Activated T-cell treated with anti-CD3 and anti-CD28 coated beads, Interleukin-2, amount 50 U/mL, for 72 hours (primary cell): ENCODE results near the gene TBL1X. TPM values are rescaled to one million over a fixed set of nuclear protein-coding genes. Genes with fewer than 3 reads are reported as not detected.

Source experiments
- ATAC-seq, 2 donors: fragments of 150-1000 bp; cut with Tn5 transposase; replicated peaks in 1 of 2; 2 replicates each; pipeline ENCODE4 v1.10.0; 2021; ENCODE audit warnings: moderate library complexity in 2 of 2, mild to moderate bottlenecking in 1 of 2
- DNase-seq, 2 donors: peaks; one replicate each; pipeline ENCODE4 v3.0.0; 2021 to 2022; ENCODE audit warnings: mixed read lengths in 1 of 2
- H3K27ac Mint-ChIP-seq: one replicate; pipeline ENCODE4 v1.8.0; 2022; ENCODE audit warnings: mild to moderate bottlenecking, moderate library complexity, mixed read lengths
- H3K27me3 Mint-ChIP-seq: one replicate; pipeline ENCODE4 v1.8.0; 2022; ENCODE audit warnings: low read depth, mixed read lengths
- H3K36me3 Mint-ChIP-seq, 2 donors: one replicate each; pipeline ENCODE4 v1.8.0; 2022; ENCODE audit warnings: mixed read lengths in 2 of 2, mild to moderate bottlenecking in 1 of 2; ENCODE audit not compliant: insufficient read depth in 2 of 2
- H3K4me1 Mint-ChIP-seq: one replicate; pipeline ENCODE4 v1.8.0; 2022; ENCODE audit warnings: low read depth, mixed read lengths
- H3K4me3 Mint-ChIP-seq, 2 donors: one replicate each; pipeline ENCODE4 v1.8.0; 2022; ENCODE audit warnings: mild to moderate bottlenecking in 2 of 2, mixed read lengths in 2 of 2, moderate library complexity in 2 of 2
- H3K9me3 Mint-ChIP-seq, 2 donors: one replicate each; pipeline ENCODE4 v1.8.0; 2022; ENCODE audit warnings: mixed read lengths in 2 of 2
- total RNA-seq, 2 donors: library from RNA; stranded (reverse); gene quantifications; one replicate each; pipeline ENCODE4 v1.2.3, GENCODE V29; 2022

Gene TBL1X
- total RNA-seq, 2 donors from 2014 or later, result 52.8 to 55.1 TPM

DNA sequence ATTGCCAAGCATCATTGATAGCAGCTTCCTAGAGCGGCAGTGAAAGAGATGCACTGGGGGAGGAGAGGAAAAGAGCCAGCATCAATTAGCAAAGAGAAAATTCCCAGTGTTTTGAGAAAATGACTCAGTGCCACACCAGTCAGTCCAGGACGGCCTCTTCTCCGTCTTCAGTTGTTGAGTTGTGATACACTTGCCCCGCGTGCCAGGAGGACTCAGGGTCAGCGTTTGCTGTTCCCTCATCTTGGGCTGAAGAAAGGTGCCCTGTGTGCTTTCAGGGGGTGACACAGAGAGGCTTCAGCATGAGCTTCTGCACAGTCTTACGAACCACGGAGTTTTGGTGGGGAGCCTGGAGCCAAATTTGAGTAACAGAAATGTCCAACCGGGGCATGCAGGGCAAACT lies 218.5 kb downstream of the TBL1X start:
- no peak overlapping the region for H3K4me3 Mint-ChIP-seq
- H3K27me3 Mint-ChIP-seq, result no peaks in the 10 kb centered on the region
- DNase-seq, result no peak
- H3K27ac Mint-ChIP-seq, result no peak overlapping the region
- peaks cover 1% of the 10 kb centered on the region for H3K4me1 Mint-ChIP-seq
- peaks cover 4 to 11% of the 10 kb centered on the region in 2 donors for H3K36me3 Mint-ChIP-seq
- no peaks in the 10 kb centered on the region for H3K9me3 Mint-ChIP-seq
- ATAC-seq, result no peak

DNA sequence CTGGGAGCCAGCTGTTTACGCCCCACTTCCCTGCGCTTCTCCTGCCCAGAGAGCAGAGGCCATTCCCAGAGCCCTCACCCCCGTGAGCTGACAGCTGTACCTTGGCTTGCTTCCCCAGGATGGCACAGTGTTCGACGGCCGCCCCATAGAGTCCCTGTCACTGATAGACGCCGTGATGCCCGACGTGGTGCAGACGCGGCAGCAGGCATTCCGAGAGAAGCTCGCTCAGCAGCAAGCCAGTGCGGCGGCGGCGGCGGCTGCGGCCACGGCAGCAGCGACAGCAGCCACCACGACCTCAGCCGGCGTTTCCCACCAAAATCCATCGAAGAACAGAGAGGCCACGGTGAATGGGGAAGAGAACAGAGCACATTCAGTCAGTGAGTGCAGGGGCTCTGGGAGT lies 223.0 kb downstream of the TBL1X start:
- ATAC-seq, result no peak

DNA sequence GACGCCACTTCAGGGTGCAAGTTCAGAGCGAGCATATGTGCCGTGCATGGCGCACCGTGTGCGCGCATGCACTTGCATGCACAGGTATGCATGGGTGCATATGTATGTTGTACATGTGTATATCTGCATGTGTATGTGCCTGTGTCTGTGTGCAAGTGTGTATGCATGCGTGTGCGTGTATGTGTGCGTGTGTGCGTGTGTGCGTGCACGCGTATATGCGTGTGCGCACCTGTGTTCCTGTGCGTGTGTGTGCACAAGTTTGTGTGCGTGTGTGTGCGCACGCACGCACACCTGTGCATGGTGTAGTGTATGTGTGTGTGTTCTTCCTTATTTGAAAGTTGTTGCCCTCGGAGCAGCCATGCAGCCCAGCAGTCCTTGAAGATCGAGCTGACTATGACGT lies 224.0 kb downstream of the TBL1X start:
- H3K9me3 Mint-ChIP-seq, result no peaks in the 10 kb centered on the region
- ATAC-seq (no peak), DNase-seq (no peak)
- peaks cover 9 to 13% of the 10 kb centered on the region in 2 donors for H3K36me3 Mint-ChIP-seq
- no peaks in the 10 kb centered on the region for H3K4me1 Mint-ChIP-seq
- no peak overlapping the region for H3K27ac Mint-ChIP-seq
- no peak overlapping the region for H3K4me3 Mint-ChIP-seq
- no peaks in the 10 kb centered on the region for H3K27me3 Mint-ChIP-seq

More for the DNA sequence above, 223.0 kb downstream of the TBL1X start:
- Mint-ChIP-seq H3K4me1 (no peaks in the 10 kb centered on the region), H3K9me3 (no peaks in the 10 kb centered on the region), H3K36me3 (peaks cover 9 to 11% of the 10 kb centered on the region in 2 donors), H3K4me3 (no peak overlapping the region), H3K27ac (no peak overlapping the region), H3K27me3 (no peaks in the 10 kb centered on the region)
- no peak for DNase-seq

DNA sequence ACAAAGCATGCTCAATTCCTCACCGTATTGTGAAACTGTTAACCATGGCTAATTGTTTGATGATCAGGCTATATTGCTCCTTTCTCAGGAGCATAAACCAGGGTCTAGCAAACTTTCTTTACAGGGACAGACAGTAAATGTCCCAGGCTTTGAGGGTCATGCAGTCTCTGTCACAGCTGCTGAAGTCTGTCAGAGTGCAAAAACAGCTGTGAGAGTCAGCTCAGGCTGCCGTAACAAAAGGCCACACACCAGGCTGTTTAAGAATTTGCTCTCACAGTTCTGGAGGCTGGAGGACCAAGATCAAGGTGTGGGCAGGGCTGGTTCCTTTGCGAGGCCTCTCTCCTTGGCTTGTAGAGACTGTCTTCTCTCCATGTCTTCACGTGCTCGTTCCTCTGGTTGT lies 225.2 kb downstream of the TBL1X start:
- H3K36me3 Mint-ChIP-seq, result peaks cover 9 to 13% of the 10 kb centered on the region in 2 donors
- no peaks in the 10 kb centered on the region for H3K27me3 Mint-ChIP-seq
- H3K27ac Mint-ChIP-seq, result no peak overlapping the region
- H3K4me1 Mint-ChIP-seq, result no peaks in the 10 kb centered on the region
- DNase-seq, result no peak
- H3K4me3 Mint-ChIP-seq, result no peak overlapping the region
- H3K9me3 Mint-ChIP-seq, result no peaks in the 10 kb centered on the region
- ATAC-seq, result no peak

DNA sequence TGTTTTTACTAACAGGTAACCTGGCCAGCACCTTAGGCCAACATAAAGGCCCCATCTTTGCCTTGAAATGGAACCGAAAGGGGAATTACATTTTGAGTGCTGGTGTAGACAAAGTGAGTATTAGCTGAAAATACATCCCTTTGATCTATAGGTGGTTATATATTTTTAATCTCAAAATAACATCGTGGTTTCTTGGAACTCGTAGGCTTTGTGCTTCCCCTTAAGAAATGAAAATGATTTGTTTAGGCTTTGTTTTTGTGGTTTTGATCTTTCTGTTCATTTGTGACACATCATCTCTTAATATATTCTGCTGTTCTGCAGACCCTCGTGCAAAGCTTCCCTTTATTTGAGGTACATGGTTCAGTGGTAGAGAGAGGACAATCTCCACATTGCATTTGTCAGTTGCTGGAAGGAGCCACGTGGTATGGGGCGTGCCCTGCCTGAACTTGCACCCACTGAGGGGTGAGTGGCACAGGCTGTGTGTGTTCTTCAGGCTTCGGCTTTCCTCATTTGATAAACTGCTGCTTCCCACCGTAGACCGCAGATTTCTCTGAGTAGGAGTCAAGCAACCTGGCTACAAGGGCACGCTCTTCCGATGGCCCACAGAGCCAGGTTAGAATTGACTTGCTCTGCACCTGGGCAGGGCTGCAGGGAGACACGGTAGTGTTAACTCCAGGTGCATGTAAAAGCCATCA lies 228.6 kb downstream of the TBL1X start:
- H3K9me3 Mint-ChIP-seq, result no peaks in the 10 kb centered on the region
- ATAC-seq (no peak), DNase-seq (no peak)
- peaks cover 3 to 8% of the 10 kb centered on the region in 2 donors for H3K36me3 Mint-ChIP-seq
- no peaks in the 10 kb centered on the region for H3K4me1 Mint-ChIP-seq
- no peak overlapping the region for H3K4me3 Mint-ChIP-seq
- H3K27ac Mint-ChIP-seq, result no peak overlapping the region
- H3K27me3 Mint-ChIP-seq, result no peaks in the 10 kb centered on the region

DNA sequence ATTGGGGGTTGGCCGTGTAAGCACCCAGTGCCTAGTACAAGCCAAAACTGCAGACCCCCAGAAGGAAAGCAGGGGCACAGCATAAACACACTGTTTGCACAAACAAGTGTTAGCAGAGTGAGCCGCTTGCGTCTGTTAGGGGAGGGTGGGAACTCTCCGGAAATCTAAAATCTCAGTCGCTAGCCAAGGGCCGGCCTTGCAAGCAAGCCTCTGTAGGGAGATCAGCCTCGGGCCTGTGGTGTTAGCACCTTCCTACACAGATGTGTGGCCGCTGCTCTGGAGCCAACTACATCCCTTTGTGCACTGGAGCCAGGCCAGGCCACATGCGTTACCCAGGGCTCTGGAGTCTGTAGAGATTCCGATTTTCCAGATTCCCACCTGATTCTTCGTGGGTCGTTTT lies 233.7 kb downstream of the TBL1X start:
- Mint-ChIP-seq H3K4me1 (no peaks in the 10 kb centered on the region), H3K36me3 (peaks cover 4 to 12% of the 10 kb centered on the region in 2 donors), H3K9me3 (no peaks in the 10 kb centered on the region), H3K27me3 (no peaks in the 10 kb centered on the region), H3K4me3 (no peak overlapping the region), H3K27ac (no peak overlapping the region)
- DNase-seq (no peak), ATAC-seq (no peak)

DNA sequence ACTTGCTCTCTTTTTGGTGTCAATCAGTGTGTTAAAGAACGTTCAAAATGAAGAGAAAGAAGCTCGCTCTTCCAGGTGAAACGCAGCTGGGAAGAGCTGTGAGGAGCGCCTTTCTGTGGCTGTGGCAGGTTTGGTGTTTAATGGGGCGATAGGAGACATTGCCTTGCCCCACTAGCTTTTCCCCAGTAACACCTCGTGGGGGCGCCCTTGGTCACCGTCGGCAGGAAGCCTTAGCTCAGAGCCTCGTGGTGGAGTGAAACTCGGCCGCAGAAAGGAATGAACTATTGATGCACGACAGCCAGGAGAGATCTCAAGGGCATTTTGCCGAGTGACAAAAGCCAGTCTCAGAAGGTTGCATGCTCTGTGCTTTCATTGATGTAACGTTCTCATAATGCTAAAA lies 235.7 kb downstream of the TBL1X start:
- DNase-seq (no peak), ATAC-seq (no peak)
- H3K27ac Mint-ChIP-seq, result no peak overlapping the region
- no peaks in the 10 kb centered on the region for H3K27me3 Mint-ChIP-seq
- no peaks in the 10 kb centered on the region for H3K9me3 Mint-ChIP-seq
- peaks cover 6 to 9% of the 10 kb centered on the region in 2 donors for H3K36me3 Mint-ChIP-seq
- no peak overlapping the region for H3K4me3 Mint-ChIP-seq
- no peaks in the 10 kb centered on the region for H3K4me1 Mint-ChIP-seq

DNA sequence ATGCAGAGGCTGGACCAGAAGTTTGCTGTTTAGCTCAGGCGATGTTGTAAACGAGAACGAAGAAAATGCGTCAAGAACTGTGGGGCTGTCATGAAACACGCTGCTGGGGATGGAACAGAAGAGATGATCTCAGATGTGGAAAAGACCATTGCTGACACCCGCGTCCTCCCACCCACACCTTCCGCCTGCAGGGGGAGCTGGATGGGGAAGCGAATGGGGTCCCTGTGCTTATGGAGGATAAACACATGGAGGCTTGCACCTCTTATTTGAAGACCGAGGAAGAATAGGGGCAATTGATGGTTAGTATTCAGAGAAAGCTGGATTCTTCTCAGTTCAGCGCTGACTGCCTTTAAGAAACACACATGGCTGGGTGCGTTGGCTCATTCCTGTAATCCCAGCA lies 236.9 kb downstream of the TBL1X start:
- Mint-ChIP-seq H3K27me3 (no peaks in the 10 kb centered on the region), H3K4me3 (no peak overlapping the region), H3K36me3 (peaks cover 6 to 9% of the 10 kb centered on the region in 2 donors), H3K27ac (no peak overlapping the region), H3K9me3 (no peaks in the 10 kb centered on the region), H3K4me1 (no peaks in the 10 kb centered on the region)
- DNase-seq (no peak), ATAC-seq (no peak)

DNA sequence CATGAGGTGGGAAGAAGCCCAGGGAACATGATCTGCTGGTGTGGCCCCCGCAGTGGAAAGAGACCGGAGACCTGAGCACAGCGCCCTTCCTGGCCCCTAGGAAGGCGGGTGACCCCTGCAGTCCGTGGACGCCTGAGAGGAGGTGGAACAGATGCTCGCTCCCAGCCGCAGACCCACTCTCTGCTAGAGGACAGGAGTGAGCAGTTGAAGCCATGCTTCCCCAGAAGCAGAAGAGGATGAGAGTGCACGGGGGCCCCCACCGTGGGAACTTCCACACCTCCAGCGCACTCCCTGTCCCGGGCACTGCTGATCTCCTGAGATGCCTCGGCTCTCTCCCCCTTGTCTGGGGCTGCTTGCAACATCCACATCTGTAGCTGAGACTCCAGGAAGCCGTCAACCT lies 238.5 kb downstream of the TBL1X start:
- H3K27me3 Mint-ChIP-seq, result no peaks in the 10 kb centered on the region
- ATAC-seq (no peak), DNase-seq (no peak)
- H3K27ac Mint-ChIP-seq, result no peak overlapping the region
- no peaks in the 10 kb centered on the region for H3K9me3 Mint-ChIP-seq
- no peaks in the 10 kb centered on the region for H3K4me1 Mint-ChIP-seq
- H3K36me3 Mint-ChIP-seq, result peaks cover 6 to 9% of the 10 kb centered on the region in 2 donors
- H3K4me3 Mint-ChIP-seq, result no peak overlapping the region

DNA sequence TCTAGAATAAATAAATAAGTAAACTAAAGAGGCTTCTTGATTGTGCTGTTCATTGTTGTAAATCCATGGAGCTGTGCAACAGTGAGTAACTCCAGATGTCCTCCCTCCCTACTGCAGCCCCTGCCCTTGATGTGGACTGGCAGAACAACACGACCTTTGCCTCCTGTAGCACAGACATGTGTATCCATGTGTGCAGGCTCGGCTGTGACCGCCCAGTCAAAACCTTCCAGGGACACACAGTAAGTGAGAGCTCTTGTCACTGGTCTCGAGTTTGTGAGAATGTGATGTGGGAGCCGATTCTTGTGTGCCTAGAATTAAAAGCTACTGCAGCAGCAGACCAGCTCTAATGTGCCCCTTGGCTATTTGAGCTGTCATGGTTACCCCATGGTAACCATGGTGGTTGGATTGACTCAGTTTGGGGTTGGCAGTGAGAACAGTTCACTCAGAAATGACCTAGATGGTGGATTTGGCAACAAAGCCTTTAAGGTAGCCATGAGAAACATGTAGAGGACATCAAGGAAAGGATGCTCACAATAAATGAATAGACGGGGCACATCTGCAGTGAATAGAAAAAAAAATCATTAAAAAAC lies 240.1 kb downstream of the TBL1X start:
- Mint-ChIP-seq H3K27me3 (no peaks in the 10 kb centered on the region), H3K36me3 (peaks cover 6 to 10% of the 10 kb centered on the region in 2 donors), H3K4me1 (peaks cover 7% of the 10 kb centered on the region), H3K9me3 (no peaks in the 10 kb centered on the region), H3K4me3 (no peak overlapping the region), H3K27ac (no peak overlapping the region)
- DNase-seq, result no peak
- no peak for ATAC-seq

DNA sequence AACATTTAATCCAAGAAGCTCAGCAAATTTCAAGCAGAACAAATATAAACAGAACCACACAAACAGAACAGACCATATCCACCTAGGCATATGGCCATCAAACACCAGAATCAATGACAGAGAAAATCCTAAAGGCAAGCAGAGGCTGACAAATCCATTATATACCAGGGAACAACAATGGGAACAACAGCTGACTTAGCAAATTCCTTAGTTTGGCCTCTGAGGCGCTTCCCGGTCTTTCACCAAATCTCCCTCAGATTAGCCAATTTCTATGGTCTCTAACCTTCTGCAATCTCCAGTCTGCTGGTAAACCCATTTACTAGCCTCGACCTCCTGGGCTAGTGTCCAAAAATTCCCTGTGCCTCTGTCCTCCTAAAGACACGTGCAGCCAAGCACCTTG lies 241.6 kb downstream of the TBL1X start:
- H3K27ac Mint-ChIP-seq, result no peak overlapping the region
- no peak for DNase-seq
- H3K4me3 Mint-ChIP-seq, result no peak overlapping the region
- H3K27me3 Mint-ChIP-seq, result no peaks in the 10 kb centered on the region
- no peaks in the 10 kb centered on the region for H3K9me3 Mint-ChIP-seq
- peaks cover 7% of the 10 kb centered on the region for H3K4me1 Mint-ChIP-seq
- peaks cover 5 to 7% of the 10 kb centered on the region in 2 donors for H3K36me3 Mint-ChIP-seq
- ATAC-seq, result no peak

DNA sequence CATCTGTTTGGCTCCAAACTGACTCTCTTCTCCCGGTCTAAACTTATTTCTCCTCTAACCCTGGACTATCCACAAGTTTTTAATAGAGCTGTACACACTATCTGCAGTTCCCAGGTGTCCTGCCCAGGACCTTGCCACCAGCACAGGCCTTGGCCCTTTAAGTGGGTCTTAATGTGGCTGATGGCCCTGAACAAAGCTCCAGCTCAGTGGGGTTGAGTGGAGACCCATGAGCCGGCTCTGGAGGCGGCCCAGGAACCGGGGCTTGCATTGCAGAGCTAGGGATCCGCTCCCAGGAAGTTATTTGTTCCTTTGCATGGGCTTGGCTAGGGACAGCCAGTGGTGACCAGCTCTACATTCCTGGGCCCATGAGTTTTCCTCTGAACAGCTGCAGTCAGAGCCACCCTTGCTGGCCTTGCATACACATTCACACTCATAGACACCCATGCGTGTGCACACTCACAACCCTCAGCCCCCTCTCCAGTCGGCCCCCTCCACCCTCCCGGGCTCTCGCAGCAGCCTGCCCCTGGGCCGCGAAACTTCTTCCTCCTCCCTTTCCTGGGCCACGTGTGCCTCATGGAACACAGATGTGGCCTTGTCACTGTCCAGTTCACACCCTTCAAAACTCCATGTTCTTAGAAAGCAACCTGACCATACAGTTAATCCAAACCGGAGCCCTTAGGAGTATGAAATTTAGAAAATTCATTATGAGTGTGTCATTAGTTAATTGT lies 242.6 kb downstream of the TBL1X start:
- H3K4me1 Mint-ChIP-seq, result peaks cover 7% of the 10 kb centered on the region
- H3K4me3 Mint-ChIP-seq, result no peak overlapping the region
- H3K36me3 Mint-ChIP-seq, result peaks cover 4 to 7% of the 10 kb centered on the region in 2 donors
- DNase-seq (no peak), ATAC-seq (no peak)
- no peaks in the 10 kb centered on the region for H3K9me3 Mint-ChIP-seq
- H3K27ac Mint-ChIP-seq, result no peak overlapping the region
- no peaks in the 10 kb centered on the region for H3K27me3 Mint-ChIP-seq

DNA sequence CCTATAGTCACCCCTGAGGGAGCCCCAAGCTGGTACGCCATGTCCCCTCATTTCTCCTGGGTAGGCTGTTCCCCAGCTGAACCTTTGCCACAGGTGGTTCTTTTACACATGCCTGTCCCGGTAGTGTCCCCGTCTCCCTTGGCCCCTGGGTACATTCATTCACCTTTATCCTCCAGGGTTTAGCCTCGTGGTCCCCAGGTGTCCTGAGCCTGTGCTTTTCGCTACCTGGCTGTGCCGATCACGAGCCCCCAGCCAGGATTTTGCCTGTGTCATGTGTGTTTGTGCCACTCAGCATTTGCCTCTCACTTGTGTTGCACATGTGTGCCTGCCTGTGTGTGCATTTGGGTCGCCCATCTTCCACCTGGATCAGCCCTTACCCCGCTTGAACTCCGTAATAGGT lies 243.2 kb downstream of the TBL1X start:
- H3K36me3 Mint-ChIP-seq, result peaks cover 4 to 9% of the 10 kb centered on the region in 2 donors
- peaks cover 7% of the 10 kb centered on the region for H3K4me1 Mint-ChIP-seq
- ATAC-seq (no peak), DNase-seq (no peak)
- no peak overlapping the region for H3K4me3 Mint-ChIP-seq
- no peaks in the 10 kb centered on the region for H3K27me3 Mint-ChIP-seq
- no peaks in the 10 kb centered on the region for H3K9me3 Mint-ChIP-seq
- no peak overlapping the region for H3K27ac Mint-ChIP-seq
